K562 (cell line): ENCODE measurements around the gene TMEM87B. TPM values are rescaled to one million over a fixed set of nuclear protein-coding genes. Genes with fewer than 3 reads are reported as not detected.
A peak's percentile ranks its signal among the peaks of the same experiment; 100 is the strongest.

ENCODE experiments used
- ATAC-seq: fragments of 200-7000 bp; cut with Tn5 transposase; 3 replicates; pipeline ENCODE4 v1.9.1; 2020; ENCODE audit warnings: moderate library complexity
- BruUV-seq: library from RNA; stranded (reverse); fragments of 400-500 nt; replicated peaks from 2 replicates; lab custom pipeline; 2021; lab: Mats Ljungman, UMichigan
- CTCF ChIA-PET: fragments of 300-600 bp; formaldehyde crosslinking; extraction: SDS; loops from one replicate; lab custom pipeline; 2021; ENCODE audit warnings: low intra/inter-chr PET ratio; lab: Yijun Ruan, JAX
- POLR2A ChIA-PET: fragments of 300-600, 350-650 bp; sonication (Branson Sonifier 250); formaldehyde crosslinking; extraction: SDS; loops from one replicate; lab custom pipeline; 2021; ENCODE audit warnings: antibody characterized with exemption, inconsistent platforms; lab: Yijun Ruan, JAX
- DNase-seq, 4 experiments: peaks; one replicate each; pipeline versions ENCODE4 v3.0.0 to v3.0.0-alpha.2; 2011 to 2018; ENCODE audit warnings: low spot score in 3 of 4, mixed read lengths in 3 of 4; ENCODE audit errors: extremely low read depth in 1 of 4
- FAIRE-seq: peaks from 2 replicates; lab custom pipeline; 2011; peaks lifted over from hg19 to GRCh38; lab: Jason Lieb, UNC
- H2AFZ ChIP-seq: 2 replicates; pipeline ENCODE4 v1.6.0; 2011; ENCODE audit warnings: low read depth, low read length, control low read depth, inconsistent platforms
- H3K27ac ChIP-seq: fragments of 200-600 bp; 3 replicates; pipeline ENCODE4 v1.8.0; 2011; ENCODE audit warnings: low read depth, mild to moderate bottlenecking, control low read depth, inconsistent platforms, low read length, moderate library complexity, mixed read lengths; ENCODE audit errors: extremely low read depth
- H3K27me3 ChIP-seq, 2 experiments: fragments of 300-600 bp in 1 of 2; 2 replicates in 1 of 2; 3 replicates in 1 of 2; pipeline versions ENCODE4 v1.6.0 to v1.8.0; 2011; ENCODE audit warnings: inconsistent platforms in 2 of 2, low read length in 2 of 2, mild to moderate bottlenecking in 1 of 2, mixed read lengths in 1 of 2, moderate library complexity in 1 of 2; ENCODE audit not compliant: control insufficient read depth in 2 of 2, insufficient read depth in 2 of 2
- H3K36me3 ChIP-seq: fragments of 300-600 bp; 3 replicates; pipeline ENCODE4 v1.8.0; 2011; ENCODE audit warnings: mild to moderate bottlenecking, low read length, inconsistent platforms; ENCODE audit not compliant: control insufficient read depth, insufficient read depth
- H3K4me1 ChIP-seq, 2 experiments: fragments of 200-600 bp in 1 of 2; replicated peaks in 1 of 2; 2 replicates in 1 of 2; 3 replicates in 1 of 2; pipeline versions ENCODE4 v1.5.1 to v1.8.0; 2011; ENCODE audit warnings: inconsistent platforms in 2 of 2, low read length in 2 of 2, mild to moderate bottlenecking in 1 of 2, mixed read lengths in 1 of 2, moderate library complexity in 1 of 2; ENCODE audit not compliant: control insufficient read depth in 2 of 2, insufficient read depth in 2 of 2
- H3K4me2 ChIP-seq: 2 replicates; pipeline ENCODE4 v1.6.1; 2011; ENCODE audit warnings: low read length, control low read depth, inconsistent platforms, mixed read lengths; ENCODE audit not compliant: insufficient read depth
- H3K4me3 ChIP-seq: fragments of 200-600 bp; sonication (generic), shearing (Covaris generic); 2 replicates; pipeline ENCODE4 v1.5.1; 2016; ENCODE audit warnings: control low read depth, inconsistent platforms
- H3K79me2 ChIP-seq: fragments of 200-600 bp; 3 replicates; pipeline ENCODE4 v1.8.0; 2011; ENCODE audit warnings: low read length, inconsistent platforms; ENCODE audit not compliant: control insufficient read depth, insufficient read depth
- H3K9ac ChIP-seq, 2 experiments: 2 replicates each; pipeline versions ENCODE4 v1.6.0 to v1.6.1; 2011; ENCODE audit warnings: low read depth in 2 of 2, low read length in 2 of 2, control low read depth in 1 of 2, inconsistent platforms in 1 of 2, mild to moderate bottlenecking in 1 of 2, mixed read lengths in 1 of 2; ENCODE audit not compliant: insufficient read depth in 1 of 2
- H3K9me1 ChIP-seq: one replicate; pipeline ENCODE4 v1.6.0; 2011; ENCODE audit warnings: inconsistent platforms, mild to moderate bottlenecking, low read length, moderate library complexity; ENCODE audit not compliant: control insufficient read depth, insufficient read depth
- H3K9me3 ChIP-seq: replicated peaks from 2 replicates; pipeline ENCODE4 v1.5.1; 2011; ENCODE audit warnings: low read depth, low read length, inconsistent platforms; ENCODE audit not compliant: control insufficient read depth, insufficient read depth
- H4K20me1 ChIP-seq: replicated peaks from 2 replicates; pipeline ENCODE4 v1.6.1; 2011; ENCODE audit warnings: low read length, inconsistent platforms, mixed read lengths; ENCODE audit not compliant: control insufficient read depth, insufficient read depth
- C11orf30 ChIP-seq: fragments of 450-650 bp; IDR thresholded peaks from 2 replicates; pipeline ENCODE4 v1.6.1; 2016; ENCODE audit warnings: low read depth, mild to moderate bottlenecking
- FOS ChIP-seq: IDR thresholded peaks from 3 replicates; pipeline ENCODE4 v1.6.1; 2011; ENCODE audit not compliant: insufficient read length; ENCODE audit errors: extremely low read depth
- HEY1 ChIP-seq: fragments of 250-450 bp; sonication (Bioruptor Pico); IDR thresholded peaks from 2 replicates; pipeline ENCODE4 v1.5.0; 2020; ENCODE audit warnings: mild to moderate bottlenecking, moderate library complexity, borderline replicate concordance
- MAFK ChIP-seq: IDR thresholded peaks from 2 replicates; pipeline ENCODE4 v1.6.1; 2011; ENCODE audit warnings: low read length, improper control_type of control experiment
- NFIC ChIP-seq: fragments of 450-650 bp; IDR thresholded peaks from 2 replicates; pipeline ENCODE4 v1.6.1; 2017; ENCODE audit warnings: mild to moderate bottlenecking, inconsistent platforms
- RBM34 ChIP-seq: fragments of 200-400 bp; formaldehyde crosslinking; IDR thresholded peaks from 2 replicates; pipeline ENCODE4 v1.6.1; 2018; ENCODE audit warnings: low read length, borderline replicate concordance; ENCODE audit not compliant: insufficient read depth
- RFX1 ChIP-seq: fragments of 450-650 bp; IDR thresholded peaks from 2 replicates; pipeline ENCODE4 v1.6.1; 2016; ENCODE audit warnings: mild to moderate bottlenecking, moderate library complexity
- ZNF316 ChIP-seq: fragments of 450-650 bp; IDR thresholded peaks from 2 replicates; pipeline ENCODE4 v1.6.1; 2016
- WGBS: fragments of 100-300 bp; shearing (Covaris generic); methylation state at CpG from one replicate; pipeline ENCODE4 v1.1.6; 2016; ENCODE audit warnings: low coverage, mixed read lengths; ENCODE audit not compliant: insufficient coverage; ENCODE audit errors: missing lambda C conversion rate; 5-methylcytosine and 5-hydroxymethylcytosine counted together
- in situ Hi-C: fragments of 300-500 bp; cut with MboI; formaldehyde crosslinking; loops from 4 replicates; pipeline ENCODE4 v1.15.0; 2018; ENCODE audit warnings: inconsistent platforms, mixed read lengths
- intact Hi-C: fragments of 100-400 bp; cut with micrococcal nuclease; formaldehyde crosslinking; loops from 2 replicates; pipeline ENCODE4 v1.14.2; 2022
- polyA plus RNA-seq, 8 experiments: library from polyadenylated mRNA; depleted of rRNA in 4 of 8; stranded (reverse) in 5 of 8; unstranded in 3 of 8; fragments of >200 nt; fragmentation: Nextera tagmentation in 2 of 8; fragmentation: Illumina TruSeq in 1 of 8; extraction: Ambion mirVana in 2 of 8; extraction: Trizol in 1 of 8; gene quantifications; 2 replicates each; pipeline versions ENCODE4 v1.2.1 to v1.2.3, GENCODE V29; 2011 to 2014; ENCODE audit warnings: inconsistent platforms in 1 of 8, missing spikeins in 1 of 8
- total RNA-seq, 7 experiments: library from RNA; depleted of rRNA in 6 of 7; stranded (reverse); fragments of >200 nt in 6 of 7; fragmentation: Illumina TruSeq in 2 of 7; extraction: Trizol in 2 of 7; gene quantifications; 2 replicates each; pipeline versions ENCODE4 v1.2.1 to v1.2.3, GENCODE V29; 2011 to 2021; ENCODE audit warnings: low replicate concordance in 1 of 7
- TF ChIP-seq, protein P1 (sequence below): IDR thresholded peaks from 3 replicates; pipeline ENCODE4 v1.6.1; 2011; ENCODE audit warnings: borderline replicate concordance, mild to moderate bottlenecking, moderate library complexity; ENCODE audit not compliant: insufficient read length; ENCODE audit errors: extremely low read depth

Gene TMEM87B
- total and polyA plus RNA-seq, 9 of the 15 experiments (the other 6 are each of a cell fraction or from before 2014, with no cell fraction given), result 3.7 to 17.1 (median 11.0) TPM

- TF ChIP-seq FOS, result no peak
- TF ChIP-seq, protein P1, sequence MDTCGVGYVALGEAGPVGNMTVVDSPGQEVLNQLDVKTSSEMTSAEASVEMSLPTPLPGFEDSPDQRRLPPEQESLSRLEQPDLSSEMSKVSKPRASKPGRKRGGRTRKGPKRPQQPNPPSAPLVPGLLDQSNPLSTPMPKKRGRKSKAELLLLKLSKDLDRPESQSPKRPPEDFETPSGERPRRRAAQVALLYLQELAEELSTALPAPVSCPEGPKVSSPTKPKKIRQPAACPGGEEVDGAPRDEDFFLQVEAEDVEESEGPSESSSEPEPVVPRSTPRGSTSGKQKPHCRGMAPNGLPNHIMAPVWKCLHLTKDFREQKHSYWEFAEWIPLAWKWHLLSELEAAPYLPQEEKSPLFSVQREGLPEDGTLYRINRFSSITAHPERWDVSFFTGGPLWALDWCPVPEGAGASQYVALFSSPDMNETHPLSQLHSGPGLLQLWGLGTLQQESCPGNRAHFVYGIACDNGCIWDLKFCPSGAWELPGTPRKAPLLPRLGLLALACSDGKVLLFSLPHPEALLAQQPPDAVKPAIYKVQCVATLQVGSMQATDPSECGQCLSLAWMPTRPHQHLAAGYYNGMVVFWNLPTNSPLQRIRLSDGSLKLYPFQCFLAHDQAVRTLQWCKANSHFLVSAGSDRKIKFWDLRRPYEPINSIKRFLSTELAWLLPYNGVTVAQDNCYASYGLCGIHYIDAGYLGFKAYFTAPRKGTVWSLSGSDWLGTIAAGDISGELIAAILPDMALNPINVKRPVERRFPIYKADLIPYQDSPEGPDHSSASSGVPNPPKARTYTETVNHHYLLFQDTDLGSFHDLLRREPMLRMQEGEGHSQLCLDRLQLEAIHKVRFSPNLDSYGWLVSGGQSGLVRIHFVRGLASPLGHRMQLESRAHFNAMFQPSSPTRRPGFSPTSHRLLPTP, result no peak
- TF ChIP-seq RBM34, result no peak
- TF ChIP-seq, all 486 proteins: peak for 0
Observed at GRCh38 chr2:112085375-112085730, 30.3 kb downstream of the TMEM87B start (continued).

- peaks cover 72% of the 10 kb centered on the region for H3K36me3 ChIP-seq
- no peaks in the 10 kb centered on the region for H4K20me1 ChIP-seq
- CTCF ChIA-PET, result no interaction called here
- intact Hi-C loops, result no loop called here
- H3K79me2 ChIP-seq, result no peaks in the 10 kb centered on the region
- WGBS, result 92% methylated on average over 9 of the region's 9 CpGs
- in situ Hi-C loops, result no loop called here
- no peaks in the 10 kb centered on the region for H3K4me1 ChIP-seq
- H3K27me3 ChIP-seq, result no peaks in the 10 kb centered on the region
- no peak overlapping the region for H3K27ac ChIP-seq
- H3K9me3 ChIP-seq, result no peaks in the 10 kb centered on the region
- DNase-seq (no peak), ATAC-seq (no peak), FAIRE-seq (no peak)
- no TSS peak for BruUV-seq
- H3K4me2 ChIP-seq, result no peak overlapping the region
- H3K4me3 ChIP-seq, result no peak overlapping the region
- POLR2A ChIA-PET, result no interaction called here
- TF ChIP-seq RFX1, result no peak
- peak; percentile 64 for TF ChIP-seq ZNF316
- peak; percentile 34; the same call in 1 of the 2 replicates for TF ChIP-seq NFIC
- peak; percentile 29; the same call in 1 of the 2 replicates for TF ChIP-seq C11orf30
- 0 out of 2 replicates have a peak, but pooled peaks have one; percentile 22 for TF ChIP-seq MAFK
- no peak for TF ChIP-seq HEY1 (CRISPR knock-in tag)
- H3K9me1 ChIP-seq, result no peaks in the 10 kb centered on the region
- no peak overlapping the region for H3K9ac ChIP-seq
- no peak overlapping the region for H2AFZ ChIP-seq
Observed at GRCh38 chr2:112085916-112086669, 31.0 kb downstream of the TMEM87B start.
